ENCODE results near the gene ACTR5.

Gene ACTR5

DNA sequence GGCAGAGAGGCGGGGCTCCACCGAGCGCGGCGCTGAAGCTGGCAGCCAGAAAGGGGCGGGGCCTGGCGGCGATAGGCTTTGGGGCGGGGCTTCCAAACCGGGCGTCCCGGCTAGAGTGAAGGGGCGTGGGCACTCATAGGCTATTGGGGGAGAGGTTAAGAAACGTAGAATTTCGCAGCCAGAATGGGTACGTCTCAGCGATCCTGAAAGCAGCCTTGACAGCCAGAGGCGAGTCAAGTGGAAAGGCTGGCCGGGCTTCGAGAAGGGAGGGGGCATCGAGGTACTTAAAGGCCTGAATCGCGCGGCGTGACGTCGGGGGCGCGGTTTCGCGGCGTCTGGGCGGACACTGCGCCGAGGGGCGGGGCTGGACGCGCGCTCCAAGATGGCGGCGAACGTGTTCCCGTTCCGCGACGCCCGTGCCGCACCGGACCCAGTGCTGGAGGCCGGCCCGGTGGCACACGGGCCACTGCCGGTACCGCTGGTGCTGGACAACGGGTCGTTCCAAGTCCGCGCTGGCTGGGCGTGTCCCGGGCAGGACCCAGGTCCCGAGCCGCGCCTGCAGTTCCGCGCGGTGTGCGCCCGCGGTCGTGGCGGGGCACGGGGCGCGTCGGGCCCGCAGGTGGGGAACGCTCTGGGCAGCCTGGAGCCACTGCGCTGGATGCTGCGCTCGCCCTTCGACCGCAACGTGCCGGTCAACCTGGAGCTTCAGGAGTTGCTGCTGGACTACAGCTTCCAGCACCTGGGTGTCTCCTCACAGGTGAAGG lies at the start of gene ACTR5:
ACTR5 (plus strand) TSS at position 364 of the 764 bp plus-strand sequence; CDS start at position 383, 19 bp downstream.
- peak; percentile 81 to 97 for DNase-seq (ENCODE audit: low spot score in 2 of 2)
- Histone ChIP-seq H3K27me3 (ENCODE audit: low read depth) (no peaks in the 10 kb centered on the region), H3K4me1 (peaks cover 3% of the 10 kb centered on the region; the same call in 1 of the 2 replicates), H3K36me3 (replicated peaks) (peaks cover 9% of the 10 kb centered on the region), H3K9me3 (peaks cover 3% of the 10 kb centered on the region; the same call in 1 of the 2 replicates), H3K4me3 (peak within 1 kb of the TSS; percentile 64)
- in situ Hi-C loops (cut with MboI; ENCODE audit: low sequenced_read_pairs): no loop called here

DNA sequence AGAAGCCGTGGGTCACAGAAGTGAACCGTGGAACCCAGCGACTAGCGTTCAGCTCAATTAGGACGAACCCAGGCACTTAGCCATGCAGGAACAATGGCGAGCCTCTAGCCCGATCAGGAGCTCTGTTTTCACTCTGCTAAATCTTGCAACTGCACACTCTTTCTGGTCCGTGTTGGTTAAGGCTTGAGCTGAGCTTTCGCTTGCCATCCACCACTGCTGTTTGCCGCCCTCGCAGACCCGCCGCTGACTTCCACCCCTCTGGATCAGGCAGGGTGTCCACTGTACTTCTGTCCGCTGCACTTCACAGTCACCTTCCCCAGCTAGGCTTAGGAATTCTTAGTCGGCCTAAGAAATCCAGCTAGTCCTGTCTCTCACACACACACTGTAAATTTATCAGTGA lies 49.7 kb upstream of the ACTR5 start:
- no peak overlapping the region for H3K4me3 ChIP-seq
- H3K27me3 ChIP-seq (ENCODE audit: low read depth): peaks cover 7% of the 10 kb centered on the region
- no peaks in the 10 kb centered on the region for H3K36me3 ChIP-seq (replicated peaks)
- in situ Hi-C loops (cut with MboI; ENCODE audit: low sequenced_read_pairs): no loop called here
- no peak for DNase-seq (ENCODE audit: low spot score in 2 of 2)
- H3K4me1 ChIP-seq: no peaks in the 10 kb centered on the region
- no peaks in the 10 kb centered on the region for H3K9me3 ChIP-seq

DNA sequence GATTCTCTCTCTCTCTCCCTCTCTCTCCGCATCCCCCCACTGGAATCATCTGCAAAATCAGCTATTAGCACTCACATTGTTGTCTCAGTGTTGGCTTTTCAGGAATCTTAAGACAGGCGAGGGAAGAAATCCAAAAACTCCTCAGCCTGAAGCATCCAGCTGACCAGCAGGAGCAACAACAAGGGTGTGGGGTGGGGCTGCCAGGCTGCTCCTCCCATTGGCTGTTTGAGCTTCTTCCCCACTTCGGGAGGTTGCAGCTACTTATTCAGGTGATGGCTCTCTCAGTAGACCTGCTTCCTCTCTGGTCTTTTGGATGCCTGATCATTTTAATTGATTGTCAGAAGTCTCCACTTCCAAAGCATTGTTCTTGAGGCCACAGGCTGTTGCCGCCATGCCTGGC lies 48.1 kb upstream of the ACTR5 start:
- H3K9me3 ChIP-seq: no peaks in the 10 kb centered on the region
- peaks cover 7% of the 10 kb centered on the region for H3K27me3 ChIP-seq (ENCODE audit: low read depth)
- in situ Hi-C loops (cut with MboI; ENCODE audit: low sequenced_read_pairs): no loop called here
- no peak for DNase-seq (ENCODE audit: low spot score in 2 of 2)
- H3K4me1 ChIP-seq: no peaks in the 10 kb centered on the region
- no peaks in the 10 kb centered on the region for H3K36me3 ChIP-seq (replicated peaks)
- H3K4me3 ChIP-seq: no peak overlapping the region

DNA sequence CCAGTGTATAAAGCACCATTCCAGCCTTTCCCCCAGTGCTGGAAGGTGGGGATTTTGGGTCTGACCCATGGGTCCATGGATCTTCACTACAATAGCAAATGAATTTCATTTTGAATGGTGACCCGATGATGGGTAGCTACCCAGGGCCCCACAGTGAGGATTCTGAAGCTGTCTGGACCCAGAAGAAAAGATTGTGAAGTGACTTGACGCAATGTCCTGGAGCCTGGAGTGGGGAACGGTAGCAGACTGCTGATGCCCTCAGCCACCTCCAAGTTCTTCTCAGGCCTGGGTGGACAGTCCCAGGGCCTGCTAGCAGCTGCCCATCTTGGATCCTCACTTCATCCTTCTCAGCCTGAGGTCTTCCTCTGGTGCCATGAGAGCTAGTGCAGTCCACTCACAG lies 47.3 kb upstream of the ACTR5 start:
- DNase-seq (ENCODE audit: low spot score in 2 of 2): no peak
- Histone ChIP-seq H3K4me3 (no peak overlapping the region), H3K4me1 (no peaks in the 10 kb centered on the region), H3K36me3 (replicated peaks) (no peaks in the 10 kb centered on the region), H3K9me3 (no peaks in the 10 kb centered on the region), H3K27me3 (ENCODE audit: low read depth) (peaks cover 7% of the 10 kb centered on the region)
- in situ Hi-C loops (cut with MboI; ENCODE audit: low sequenced_read_pairs): no loop called here

DNA sequence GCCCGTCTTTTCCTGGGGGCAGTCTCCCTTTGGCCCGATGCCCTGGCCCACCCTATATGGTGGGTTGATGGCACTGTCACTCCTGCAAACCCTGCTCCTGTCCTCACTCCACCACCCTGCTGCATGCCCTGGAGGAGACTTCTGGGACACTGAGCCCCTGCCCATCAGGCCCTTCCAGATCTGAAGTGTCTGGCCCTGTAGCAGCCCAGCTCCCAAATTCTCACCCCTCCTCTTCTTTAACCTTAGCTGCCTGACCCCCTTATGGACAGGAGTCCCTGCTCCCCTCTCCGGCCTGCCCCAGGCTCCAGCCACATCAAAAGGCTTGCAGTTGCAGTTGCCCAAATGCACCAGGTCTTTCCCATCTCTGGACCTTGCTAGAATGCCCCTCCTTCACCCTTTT lies 44.7 kb upstream of the ACTR5 start:
- no peaks in the 10 kb centered on the region for H3K9me3 ChIP-seq
- H3K36me3 ChIP-seq (replicated peaks): no peaks in the 10 kb centered on the region
- no peak overlapping the region for H3K4me3 ChIP-seq
- peaks cover 7% of the 10 kb centered on the region for H3K27me3 ChIP-seq (ENCODE audit: low read depth)
- no peaks in the 10 kb centered on the region for H3K4me1 ChIP-seq
- in situ Hi-C loops (cut with MboI; ENCODE audit: low sequenced_read_pairs): no loop called here
- no peak for DNase-seq (ENCODE audit: low spot score in 2 of 2)

DNA sequence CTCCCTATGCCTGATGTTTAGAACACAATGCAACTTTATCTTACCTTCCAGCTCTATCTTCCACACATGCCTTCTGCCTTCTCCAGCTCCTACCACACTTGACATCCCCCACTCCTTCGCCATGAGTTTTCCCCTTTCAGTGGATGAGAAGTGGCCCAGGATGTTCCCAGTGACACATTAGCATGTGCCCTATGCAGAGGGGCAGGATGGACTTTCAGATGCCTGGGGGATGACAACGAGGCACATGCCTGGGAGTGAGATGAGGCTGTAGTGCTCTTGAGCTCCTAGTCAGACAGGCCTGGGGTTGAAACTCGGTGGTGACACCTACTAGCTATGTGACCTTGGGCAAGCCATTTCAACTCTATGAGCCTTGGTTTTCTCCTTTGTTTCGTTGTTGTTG lies 44.1 kb upstream of the ACTR5 start:
- no peak for DNase-seq (ENCODE audit: low spot score in 2 of 2)
- no peaks in the 10 kb centered on the region for H3K4me1 ChIP-seq
- no peaks in the 10 kb centered on the region for H3K9me3 ChIP-seq
- H3K4me3 ChIP-seq: no peak overlapping the region
- in situ Hi-C loops (cut with MboI; ENCODE audit: low sequenced_read_pairs): no loop called here
- H3K36me3 ChIP-seq (replicated peaks): no peaks in the 10 kb centered on the region
- peaks cover 5% of the 10 kb centered on the region; the same call in 1 of the 2 replicates for H3K27me3 ChIP-seq (ENCODE audit: low read depth)

DNA sequence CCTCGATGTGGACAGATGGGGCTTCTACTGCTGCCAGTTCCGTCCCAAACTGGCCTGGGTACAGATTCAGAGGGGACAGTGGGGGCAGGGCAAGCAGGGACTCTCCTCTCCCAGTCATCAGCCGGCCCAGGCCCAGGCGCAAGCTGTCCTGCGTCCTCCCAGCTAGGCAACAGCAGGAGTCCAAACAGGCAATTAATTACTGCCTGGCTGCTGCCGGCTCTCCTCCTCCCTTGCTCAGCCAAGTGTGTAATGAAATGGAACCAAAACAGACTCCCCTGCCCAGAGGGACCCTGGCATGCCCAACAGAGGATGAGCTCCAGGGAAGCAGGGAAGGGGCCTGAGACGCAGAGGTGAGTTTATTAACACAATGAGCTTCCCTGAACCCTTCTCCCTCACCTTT lies 41.8 kb upstream of the ACTR5 start:
- H3K27me3 ChIP-seq (ENCODE audit: low read depth): no peaks in the 10 kb centered on the region
- no peaks in the 10 kb centered on the region for H3K4me1 ChIP-seq
- H3K4me3 ChIP-seq: no peak overlapping the region
- no peaks in the 10 kb centered on the region for H3K9me3 ChIP-seq
- no peaks in the 10 kb centered on the region for H3K36me3 ChIP-seq (replicated peaks)
- in situ Hi-C loops (cut with MboI; ENCODE audit: low sequenced_read_pairs): no loop called here
- DNase-seq (ENCODE audit: low spot score in 2 of 2): no peak

DNA sequence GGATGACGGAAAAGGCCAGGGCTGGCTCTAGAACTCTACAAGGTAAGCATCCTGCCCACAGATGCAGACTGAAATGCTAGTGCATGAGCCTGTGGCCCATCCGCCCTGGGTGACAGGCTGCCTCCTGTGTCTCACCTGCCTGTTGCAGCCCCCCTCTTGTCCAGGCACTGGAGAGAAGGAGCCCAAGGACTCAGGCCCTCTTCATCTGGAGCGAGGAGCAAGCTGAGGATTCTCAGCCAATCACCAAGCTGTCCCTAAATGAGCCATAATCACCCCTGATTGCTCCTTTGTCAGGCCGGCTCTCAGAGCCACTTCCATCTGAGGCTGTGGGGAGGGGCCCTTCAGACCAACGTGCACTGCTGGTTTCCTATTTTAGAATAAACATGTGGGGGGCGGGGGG lies 34.0 kb upstream of the ACTR5 start:
- Histone ChIP-seq H3K36me3 (replicated peaks) (no peaks in the 10 kb centered on the region), H3K4me3 (no peak overlapping the region), H3K9me3 (no peaks in the 10 kb centered on the region), H3K27me3 (ENCODE audit: low read depth) (peaks cover 23% of the 10 kb centered on the region), H3K4me1 (no peaks in the 10 kb centered on the region)
- DNase-seq (ENCODE audit: low spot score in 2 of 2): no peak
- in situ Hi-C loops (cut with MboI; ENCODE audit: low sequenced_read_pairs): no loop called here

DNA sequence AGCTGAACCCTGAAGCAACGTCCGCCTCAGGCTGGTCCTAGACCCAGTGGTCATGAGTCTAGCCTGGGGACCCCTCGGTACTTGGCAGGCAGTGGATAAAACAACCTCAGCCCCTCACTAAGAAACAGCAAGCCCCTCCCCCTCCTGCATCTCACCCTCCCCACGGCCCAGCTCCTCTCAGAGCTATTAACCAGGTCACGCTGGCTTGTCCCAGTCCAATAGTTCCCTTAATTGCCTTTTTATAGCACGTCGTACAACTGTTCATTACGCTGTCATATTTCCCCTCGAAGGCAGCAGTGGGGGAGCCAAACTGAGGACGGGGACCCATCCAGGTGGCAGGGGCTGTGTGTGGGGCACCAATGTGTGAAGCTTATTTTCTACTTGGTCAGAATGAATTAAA lies 32.6 kb upstream of the ACTR5 start:
- in situ Hi-C loops (cut with MboI; ENCODE audit: low sequenced_read_pairs): no loop called here
- no peak for DNase-seq (ENCODE audit: low spot score in 2 of 2)
- Histone ChIP-seq H3K27me3 (ENCODE audit: low read depth) (peaks cover 36% of the 10 kb centered on the region), H3K36me3 (replicated peaks) (no peaks in the 10 kb centered on the region), H3K4me3 (no peak overlapping the region), H3K4me1 (no peaks in the 10 kb centered on the region), H3K9me3 (no peaks in the 10 kb centered on the region)

DNA sequence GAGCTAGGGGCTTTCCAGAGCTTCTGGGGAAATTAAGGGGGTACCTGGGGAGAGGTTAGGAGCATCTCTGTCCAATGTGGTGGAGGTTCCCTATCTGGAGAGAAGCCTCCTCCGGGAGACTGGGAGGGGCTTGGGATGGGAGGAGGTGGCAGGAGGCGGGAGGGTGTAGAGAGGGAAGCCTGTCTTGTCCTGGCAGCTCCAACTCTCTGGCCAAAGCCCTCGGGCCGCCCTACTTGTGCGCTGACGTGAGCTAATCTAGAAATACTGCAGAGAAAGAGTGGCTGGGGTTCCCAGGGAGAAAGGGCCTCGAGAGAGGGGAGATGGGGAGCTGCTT lies 25.6 kb upstream of the ACTR5 start:
- DNase-seq (ENCODE audit: low spot score in 2 of 2): no peak
- H3K4me1 ChIP-seq: no peaks in the 10 kb centered on the region
- peaks cover 86% of the 10 kb centered on the region for H3K27me3 ChIP-seq (ENCODE audit: low read depth)
- in situ Hi-C loops (cut with MboI; ENCODE audit: low sequenced_read_pairs): no loop called here
- no peak overlapping the region for H3K4me3 ChIP-seq
- H3K9me3 ChIP-seq: no peaks in the 10 kb centered on the region
- H3K36me3 ChIP-seq (replicated peaks): no peaks in the 10 kb centered on the region

DNA sequence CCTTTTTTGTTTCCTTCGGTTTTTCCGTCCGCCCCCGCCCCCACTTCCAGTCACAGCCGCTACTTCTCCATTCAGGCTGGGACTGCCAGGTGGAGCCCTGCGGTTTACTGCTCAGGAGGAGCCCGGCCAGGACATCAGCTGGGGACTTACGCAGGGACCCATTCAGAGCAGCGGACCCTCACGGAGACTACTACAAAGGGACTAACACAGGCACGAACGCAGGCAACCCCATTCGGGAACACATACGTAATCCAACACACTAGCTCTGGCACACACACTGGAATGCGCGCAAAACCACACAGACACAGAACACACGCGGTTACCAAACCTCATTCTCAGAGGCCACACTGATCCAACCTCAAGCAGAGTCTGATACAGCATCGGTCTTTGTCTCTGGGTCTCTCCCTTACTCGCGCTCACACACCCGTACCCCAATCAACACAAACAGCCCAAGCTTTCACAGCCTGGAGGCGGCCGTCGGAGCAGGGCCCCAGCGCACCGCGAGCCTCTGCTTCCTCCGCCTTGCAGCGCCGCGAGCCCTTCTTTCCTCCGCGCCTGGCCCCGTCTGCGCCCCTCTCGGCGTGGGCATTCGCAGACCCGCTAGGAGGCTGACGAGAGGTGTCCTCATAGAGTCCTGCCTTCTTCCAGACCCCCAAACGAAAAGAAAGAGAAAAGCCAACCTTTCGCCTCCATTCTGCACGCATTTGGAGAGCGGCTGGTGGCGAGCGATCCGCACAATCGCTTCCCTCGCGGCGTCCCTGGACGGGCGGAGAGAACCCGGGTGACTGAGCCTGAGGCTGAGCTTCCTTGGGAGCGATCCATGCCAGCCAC lies 25.0 kb upstream of the ACTR5 start:
- H3K9me3 ChIP-seq: no peaks in the 10 kb centered on the region
- no peaks in the 10 kb centered on the region for H3K36me3 ChIP-seq (replicated peaks)
- no peak for DNase-seq (ENCODE audit: low spot score in 2 of 2)
- H3K27me3 ChIP-seq (ENCODE audit: low read depth): peaks cover 85% of the 10 kb centered on the region
- no peaks in the 10 kb centered on the region for H3K4me1 ChIP-seq
- in situ Hi-C loops (cut with MboI; ENCODE audit: low sequenced_read_pairs): no loop called here
- H3K4me3 ChIP-seq: no peak overlapping the region

DNA sequence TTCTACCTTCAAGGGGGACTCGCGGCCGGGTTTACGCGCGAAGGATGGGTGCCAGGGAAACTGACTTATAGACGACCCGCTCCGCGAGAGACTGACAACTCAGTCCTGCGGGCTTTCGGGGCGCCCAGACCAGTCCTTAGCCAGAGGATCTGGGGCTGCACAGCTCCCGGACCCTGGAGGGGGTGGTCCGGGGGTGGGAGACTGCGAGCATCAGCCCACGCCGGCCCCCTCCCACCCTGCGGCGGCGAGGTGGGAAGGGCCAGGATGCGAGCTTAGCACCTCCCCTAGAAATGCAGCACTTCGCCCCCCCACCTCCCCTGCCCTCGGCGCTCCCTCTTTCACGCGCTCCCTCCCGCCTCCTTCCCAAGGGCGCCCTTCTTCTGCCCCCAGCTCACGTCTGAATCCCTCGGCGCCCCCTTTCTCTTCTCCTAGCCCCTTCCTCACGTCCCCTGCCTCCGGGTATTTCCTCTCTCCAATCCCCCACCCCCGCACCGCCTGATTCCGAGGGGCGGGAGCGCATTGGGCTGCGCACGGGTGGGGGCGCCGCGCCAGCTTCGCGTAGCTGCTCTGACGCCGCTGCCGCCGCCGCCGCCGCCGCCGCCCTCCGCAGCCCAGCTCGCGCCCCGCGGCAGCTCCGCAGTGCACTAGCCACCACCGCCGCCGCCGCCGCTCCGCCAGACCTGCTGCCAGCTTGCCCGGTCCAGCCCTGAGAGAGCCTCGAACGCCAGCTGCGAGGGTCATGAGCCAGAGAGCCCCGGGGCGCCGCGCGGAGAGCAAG lies 24.2 kb upstream of the ACTR5 start, which contains the start of gene SLC32A1:
SLC32A1 (plus strand) TSS at position 639 of the 778 bp plus-strand sequence. CDS start 239 bp downstream, outside the sequence.
- in situ Hi-C loops (cut with MboI; ENCODE audit: low sequenced_read_pairs): no loop called here
- peaks cover 83% of the 10 kb centered on the region for H3K27me3 ChIP-seq (ENCODE audit: low read depth)

DNA sequence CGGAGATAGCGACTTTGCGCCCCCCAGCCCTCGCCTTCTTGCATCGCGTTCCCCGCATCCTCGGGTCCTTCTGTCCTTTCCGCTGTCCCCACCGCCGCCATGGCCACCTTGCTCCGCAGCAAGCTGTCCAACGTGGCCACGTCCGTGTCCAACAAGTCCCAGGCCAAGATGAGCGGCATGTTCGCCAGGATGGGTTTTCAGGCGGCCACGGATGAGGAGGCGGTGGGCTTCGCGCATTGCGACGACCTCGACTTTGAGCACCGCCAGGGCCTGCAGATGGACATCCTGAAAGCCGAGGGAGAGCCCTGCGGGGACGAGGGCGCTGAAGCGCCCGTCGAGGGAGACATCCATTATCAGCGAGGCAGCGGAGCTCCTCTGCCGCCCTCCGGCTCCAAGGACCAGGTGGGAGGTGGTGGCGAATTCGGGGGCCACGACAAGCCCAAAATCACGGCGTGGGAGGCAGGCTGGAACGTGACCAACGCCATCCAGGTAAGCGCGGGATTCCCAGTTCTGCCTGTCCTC lies 23.6 kb upstream of the ACTR5 start:
- Histone ChIP-seq H3K36me3 (replicated peaks) (no peaks in the 10 kb centered on the region), H3K4me3 (no peak overlapping the region), H3K4me1 (no peaks in the 10 kb centered on the region), H3K27me3 (ENCODE audit: low read depth) (peaks cover 83% of the 10 kb centered on the region), H3K9me3 (no peaks in the 10 kb centered on the region)
- in situ Hi-C loops (cut with MboI; ENCODE audit: low sequenced_read_pairs): no loop called here
- DNase-seq (ENCODE audit: low spot score in 2 of 2): no peak

More for the DNA sequence above, 24.2 kb upstream of the ACTR5 start, which contains the start of gene SLC32A1:
- Histone ChIP-seq H3K9me3 (no peaks in the 10 kb centered on the region), H3K36me3 (replicated peaks) (no peaks in the 10 kb centered on the region), H3K4me3 (no peak within 1 kb of the TSS), H3K4me1 (no peaks in the 10 kb centered on the region)
- DNase-seq (ENCODE audit: low spot score in 2 of 2): no peak

Measured in HAP-1 (cell line).